Stimulated activated CD8-positive, alpha-beta memory T cell treated with anti-CD3 and anti-CD28 coated beads, Interleukin-4, amount 100 ng/mL, for 1 hour (primary cell): ENCODE data around the gene KRT75.

Experiments used
- DNase-seq, 2 donors: peaks; one replicate each; pipeline ENCODE4 v3.0.0-alpha.2; 2020; ENCODE audit warnings: low read depth in 2 of 2, low spot score in 1 of 2

The KRT75 gene

DNA sequence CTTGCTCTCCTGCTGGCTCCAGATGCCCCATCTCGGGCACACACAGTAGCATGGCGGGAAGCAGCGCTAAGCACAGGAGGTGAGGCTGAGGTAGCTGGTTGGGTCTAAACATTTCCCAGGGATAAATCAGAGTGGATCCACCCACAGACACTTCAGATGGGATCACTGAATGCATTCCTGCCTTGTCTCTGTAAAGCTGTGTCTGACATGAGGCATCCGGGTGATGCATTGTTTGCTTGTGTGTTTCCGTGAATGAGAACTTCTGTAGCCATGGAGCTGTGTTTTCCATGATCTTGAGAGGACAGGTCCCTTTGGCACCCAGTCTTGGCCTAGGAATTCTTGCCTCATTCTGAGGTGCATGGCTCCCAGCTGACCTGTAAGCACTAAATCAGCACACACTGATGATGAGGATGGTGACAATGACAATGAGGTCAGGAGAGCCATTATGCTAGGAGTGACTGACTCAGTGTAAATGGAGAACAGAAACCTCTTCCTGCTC lies 6.7 kb upstream of the KRT75 start:
- no peak for DNase-seq

GRCh38 chr12:52439845-52440244 lies 5.7 kb upstream of the KRT75 start:
- DNase-seq = no peak

DNA sequence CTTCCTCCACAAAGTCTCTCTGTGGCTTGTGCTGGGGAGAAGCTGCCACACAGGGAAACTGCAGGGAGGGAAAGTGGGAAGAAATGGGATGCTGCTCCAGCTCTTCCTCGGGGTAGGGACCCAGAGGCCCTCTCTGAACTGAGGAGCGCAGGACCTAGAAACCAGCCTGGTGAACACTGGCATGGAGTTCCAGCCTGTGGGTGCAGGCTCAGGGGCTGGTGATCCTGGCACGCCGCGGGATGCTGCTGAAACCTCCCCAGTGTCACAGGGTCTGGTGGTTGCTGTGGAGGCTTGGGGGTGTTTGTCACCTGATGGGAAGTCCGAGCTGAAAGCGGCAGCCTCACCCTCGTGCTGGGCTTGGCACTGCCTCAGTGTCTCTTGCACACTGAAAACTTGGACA lies 5.2 kb upstream of the KRT75 start:
- no peak for DNase-seq

DNA sequence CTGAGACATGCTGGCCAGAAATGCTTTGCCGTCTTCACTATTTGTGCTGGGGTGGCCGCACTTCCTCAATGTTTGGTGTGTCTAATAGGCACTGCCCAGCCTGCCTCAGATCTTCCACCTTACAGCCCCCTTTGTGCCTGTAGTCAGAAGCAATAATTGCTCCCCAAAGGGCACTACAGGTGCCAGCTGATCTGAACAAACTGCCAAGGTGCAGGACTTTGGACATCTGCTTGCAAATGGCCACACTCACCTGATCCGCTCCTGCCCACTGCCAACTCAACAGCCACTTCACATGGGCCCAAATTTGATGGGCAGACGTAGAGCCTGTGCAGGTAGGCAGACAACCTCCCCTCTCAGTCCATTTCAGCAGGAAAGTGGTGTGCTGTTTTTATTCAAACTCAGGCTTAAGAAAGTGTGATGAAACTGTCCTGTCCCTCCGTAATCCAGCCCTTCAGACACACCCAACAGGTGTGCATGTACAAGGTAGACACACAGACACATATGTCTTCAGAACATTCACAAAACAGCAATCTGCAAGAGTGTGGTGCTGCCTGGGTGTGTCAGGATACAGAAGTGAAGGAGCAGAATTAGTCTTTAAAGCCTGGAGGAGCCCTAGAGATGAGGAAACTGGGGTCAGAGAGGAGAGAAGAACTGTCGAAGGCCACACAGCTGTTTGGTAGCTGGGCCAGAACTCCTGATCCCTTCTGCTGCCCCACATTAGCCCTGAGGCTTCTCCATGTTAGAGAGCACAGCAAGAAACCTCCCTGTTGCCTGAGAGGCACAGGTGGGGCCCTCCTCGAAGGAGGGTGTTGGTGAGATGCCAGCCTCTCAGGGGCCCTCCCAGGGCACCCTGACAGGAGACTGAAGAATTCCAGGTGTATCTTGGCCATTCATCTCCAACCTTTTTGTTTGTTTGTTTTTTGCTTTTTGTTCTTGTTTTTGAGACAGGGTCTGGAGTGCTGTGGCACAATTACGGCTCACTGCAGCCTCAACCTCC lies 4.4 kb upstream of the KRT75 start:
- no peak for DNase-seq

GRCh38 chr12:52437508-52437907 lies 3.3 kb upstream of the KRT75 start:
- no peak for DNase-seq

- no peak for DNase-seq
Measured at GRCh38 chr12:52436828-52437474, 2.8 kb upstream of the KRT75 start.

DNA sequence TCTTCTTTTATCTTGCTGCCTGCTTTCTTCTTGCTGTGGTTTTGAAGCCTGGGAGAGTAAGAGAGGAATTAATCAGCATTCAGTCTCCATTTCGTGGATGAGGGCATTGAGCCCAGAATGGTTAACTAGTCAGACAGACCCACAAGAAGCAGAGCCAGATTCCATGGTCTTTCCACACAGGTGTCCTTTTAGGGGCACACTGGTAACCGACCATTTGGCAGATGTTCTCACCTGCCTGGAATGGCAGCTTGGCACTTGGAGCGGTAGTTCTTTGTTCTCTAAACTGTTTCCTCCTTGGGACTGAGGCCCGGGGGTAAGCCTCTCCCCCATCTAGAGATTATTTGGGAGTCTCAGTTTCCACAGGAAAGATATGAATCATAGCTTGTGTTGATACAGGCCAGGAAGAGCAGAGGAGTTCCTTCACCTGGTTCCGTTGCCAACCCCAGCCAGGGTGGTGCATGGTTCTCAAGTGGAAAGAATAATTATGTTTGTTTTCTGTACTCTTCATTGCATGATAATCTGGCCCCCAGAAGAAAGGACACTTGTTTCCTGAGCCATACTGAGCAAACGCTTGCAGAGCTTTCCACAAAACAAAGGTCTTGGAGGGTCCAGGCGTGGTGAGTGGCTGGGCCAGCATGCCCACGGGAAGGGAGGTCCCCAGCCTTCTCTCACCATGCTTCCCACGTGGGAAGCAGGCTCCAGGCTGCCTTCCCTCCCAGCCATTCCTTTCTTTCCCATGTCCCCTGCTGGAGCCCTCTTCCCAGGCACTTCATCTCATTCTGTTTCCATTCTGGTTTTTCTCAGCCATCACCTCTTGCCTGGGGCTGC lies 2.0 kb upstream of the KRT75 start:
- DNase-seq = no peak

DNA sequence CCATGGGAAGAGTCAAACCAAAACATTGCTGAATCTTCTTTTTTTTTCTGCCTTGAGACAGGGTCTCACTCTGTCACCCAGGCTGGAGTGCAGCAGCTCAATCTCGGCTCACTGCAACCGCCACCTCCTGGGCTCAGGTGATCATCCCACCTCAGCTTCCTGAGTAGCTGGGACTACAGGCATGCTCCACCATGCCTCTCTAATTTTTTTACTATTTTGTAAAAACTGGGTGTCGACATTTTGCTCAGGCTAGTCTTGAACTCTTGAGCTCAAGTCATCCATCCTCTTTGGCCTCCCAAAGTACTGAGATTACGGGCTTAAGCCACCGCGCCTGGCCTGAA lies 1.5 kb upstream of the KRT75 start:
- DNase-seq = no peak

GRCh38 chr12:52434760-52435530 lies 774 bp upstream of the KRT75 start:
- DNase-seq = no peak

DNA sequence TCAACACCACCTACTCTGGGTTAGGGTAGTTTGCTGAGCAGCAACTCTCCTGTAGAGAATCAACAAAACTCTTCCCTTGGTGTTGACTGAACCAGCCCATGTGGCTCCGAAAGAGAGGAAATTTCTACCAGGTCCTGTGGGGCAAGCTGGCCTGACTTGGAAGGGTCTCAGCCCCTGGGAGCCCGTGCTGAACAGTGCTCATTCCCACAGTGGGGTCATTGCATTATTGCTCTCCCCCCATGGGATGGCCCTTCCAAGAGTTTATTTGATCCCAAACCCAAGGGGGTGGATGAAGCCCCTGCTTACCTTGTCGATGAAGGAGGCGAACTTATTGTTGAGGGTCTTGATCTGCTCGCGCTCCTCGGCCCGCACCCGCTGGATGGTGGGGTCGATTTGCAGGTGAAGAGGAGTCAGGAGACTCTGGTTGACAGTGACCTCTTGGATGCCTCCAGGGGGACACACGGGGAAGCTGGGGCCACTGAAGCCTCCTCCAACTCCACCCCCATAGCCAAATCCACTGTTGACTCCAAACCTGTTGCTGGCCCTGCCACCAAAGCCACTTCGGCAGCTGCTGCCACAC lies 580 bp downstream of the KRT75 start:
- DNase-seq = no peak

- no peak for DNase-seq
Measured at GRCh38 chr12:52432559-52433207, 1.5 kb downstream of the KRT75 start.

- no peak for DNase-seq
Measured at GRCh38 chr12:52428121-52428520, 6.0 kb downstream of the KRT75 start.

DNA sequence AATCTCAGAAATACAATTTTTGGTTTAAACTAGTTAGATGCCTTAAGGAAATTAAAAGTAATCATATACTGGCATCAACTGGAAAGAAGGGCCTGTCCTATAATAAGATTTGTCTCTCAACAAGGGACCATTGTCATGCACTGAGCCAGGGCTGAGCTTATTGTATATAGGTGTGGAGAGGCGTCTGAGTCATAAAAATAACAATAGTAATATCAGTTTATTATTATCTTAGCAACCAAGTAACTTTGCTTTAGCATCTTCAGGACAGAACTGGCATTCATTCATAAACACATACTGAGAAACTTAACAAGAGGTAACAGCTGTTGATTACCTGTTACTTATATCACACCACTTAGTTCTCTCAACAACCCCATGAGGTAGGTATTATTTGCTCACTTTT lies 7.1 kb downstream of the KRT75 start:
- DNase-seq = no peak

GRCh38 chr12:52426034-52426433 lies 8.1 kb downstream of the KRT75 start:
- DNase-seq = no peak

DNA sequence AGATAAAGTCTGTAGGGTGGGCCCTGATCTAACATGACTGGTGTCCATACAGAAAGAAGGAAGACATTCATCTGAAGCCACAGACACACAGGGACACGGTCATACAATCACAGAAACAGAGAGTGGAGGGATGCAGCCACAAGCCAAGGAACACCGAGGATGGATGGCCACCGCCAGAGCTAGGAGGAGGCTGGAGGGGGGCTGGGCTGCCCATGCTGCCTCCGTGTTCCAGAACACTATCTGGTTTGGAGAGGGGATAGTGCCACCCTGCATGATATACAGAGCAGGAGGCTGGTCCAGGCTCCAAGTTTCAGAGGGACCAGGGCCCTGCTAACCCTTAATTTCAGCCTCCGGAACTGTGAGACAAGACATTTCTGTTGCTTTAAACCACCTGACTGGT lies 8.7 kb downstream of the KRT75 start:
- DNase-seq = no peak

- no peak for DNase-seq
Measured at GRCh38 chr12:52423661-52424500, 10.3 kb downstream of the KRT75 start.

DNA sequence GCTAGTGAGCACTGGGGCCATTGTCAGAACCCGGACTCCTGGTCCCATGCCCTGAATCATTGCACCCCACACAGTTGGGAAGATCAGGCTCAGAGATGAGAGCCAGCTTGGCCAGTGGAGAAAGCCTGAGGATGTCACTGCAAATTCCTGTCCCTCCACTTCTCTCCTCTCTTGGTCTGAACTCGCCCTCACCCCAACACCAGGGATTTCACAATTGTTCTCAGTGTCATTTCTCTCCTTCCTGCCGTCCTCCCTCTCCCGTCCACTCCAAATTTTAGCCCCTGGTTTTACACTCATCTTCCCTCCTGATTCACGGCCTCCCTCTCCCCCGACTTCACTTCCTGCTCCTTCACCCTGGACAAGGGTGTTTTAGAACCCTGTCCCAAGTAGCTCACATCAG lies 11.1 kb downstream of the KRT75 start:
- no peak for DNase-seq

- DNase-seq = no peak
Measured at GRCh38 chr12:52419656-52420055, 14.5 kb downstream of the KRT75 start.

DNA sequence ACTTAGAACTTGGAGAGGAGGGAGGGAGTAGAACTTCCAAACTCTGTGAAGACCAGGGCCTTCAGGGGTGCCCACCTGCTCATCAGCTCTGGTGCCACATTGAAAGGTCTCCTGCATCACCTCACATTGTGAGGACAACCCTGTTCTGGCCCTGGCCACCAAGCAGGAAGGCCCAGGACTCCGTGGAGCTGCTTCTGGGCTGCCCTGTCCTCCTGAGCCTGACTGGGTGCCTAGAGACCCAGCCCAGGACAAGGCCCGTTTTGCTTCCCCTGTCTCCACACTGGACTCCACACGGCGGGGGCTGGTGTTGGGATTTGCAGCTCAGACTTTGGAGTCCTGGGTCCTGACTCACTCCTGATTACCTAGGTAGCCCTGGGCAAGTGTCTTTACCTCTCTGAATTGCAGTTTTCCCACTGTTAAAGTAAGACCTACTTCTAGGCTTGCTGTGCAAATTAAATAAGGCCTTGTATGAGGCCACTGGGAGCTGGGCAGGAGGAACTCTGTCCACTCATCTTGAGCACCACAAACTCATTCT lies 15.5 kb downstream of the KRT75 start:
- no peak for DNase-seq
